ENCODE results near the gene PYGM.

PYGM gene

DNA sequence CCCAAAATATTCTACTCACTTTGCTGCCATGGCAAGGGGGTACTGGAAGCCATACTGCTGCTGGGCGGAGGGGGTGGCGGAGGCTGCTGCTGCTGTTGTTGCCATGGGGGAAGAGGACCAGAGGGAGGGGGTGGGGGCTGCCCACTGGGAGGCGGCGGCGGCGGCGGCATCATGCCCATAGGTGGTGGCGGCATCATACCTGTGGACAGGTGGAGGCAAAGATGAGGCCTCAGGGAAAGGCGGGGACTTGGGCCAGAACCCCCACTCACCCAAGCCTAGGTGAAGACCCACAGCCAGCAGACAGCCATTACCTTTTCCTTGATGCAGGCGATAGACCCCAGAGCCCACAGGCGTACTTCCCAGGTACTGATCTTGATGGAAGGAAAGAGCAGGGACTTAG, 7.1 kb upstream of the PYGM start:
- no peak for DNase-seq

DNA sequence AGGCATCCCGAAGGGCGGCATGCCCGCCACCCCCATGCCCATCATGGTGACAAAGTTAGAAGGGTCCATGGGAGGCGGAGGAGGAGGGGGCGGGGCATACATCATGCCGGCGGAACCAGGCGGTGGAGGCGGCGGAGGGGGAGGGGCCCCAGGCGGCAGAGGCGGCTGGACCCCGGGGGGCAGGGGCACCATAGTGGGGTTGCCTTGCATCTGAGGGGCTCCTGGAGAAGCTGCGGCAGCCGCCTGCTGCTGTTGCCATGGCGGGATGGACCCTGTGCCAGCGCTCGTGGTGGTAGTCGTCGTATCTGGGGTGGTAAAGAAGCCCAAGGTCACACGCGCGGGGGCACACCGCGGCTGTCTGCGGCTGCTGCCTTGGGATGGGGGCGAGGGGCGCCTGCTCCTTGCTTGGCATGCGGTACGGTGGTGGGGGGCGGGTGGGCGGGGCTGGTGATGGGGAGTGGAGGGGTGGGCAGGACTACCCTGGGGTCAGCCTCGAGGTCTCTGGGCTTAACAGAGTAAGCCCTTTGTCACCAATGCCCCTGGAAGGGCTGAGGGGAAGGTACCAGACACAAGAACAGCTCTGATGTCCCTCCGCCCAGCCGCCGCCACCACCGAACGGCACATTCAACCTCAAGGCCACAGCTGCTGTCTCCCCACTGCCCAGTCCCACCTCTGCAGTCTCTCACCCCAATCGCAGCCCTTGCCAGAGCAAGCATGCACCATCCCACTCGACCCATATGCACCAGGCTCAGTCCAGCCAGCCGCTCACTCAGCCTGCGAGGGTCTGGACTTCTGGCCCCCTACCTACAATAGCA, 6.3 kb upstream of the PYGM start:
- no peak for DNase-seq

DNA sequence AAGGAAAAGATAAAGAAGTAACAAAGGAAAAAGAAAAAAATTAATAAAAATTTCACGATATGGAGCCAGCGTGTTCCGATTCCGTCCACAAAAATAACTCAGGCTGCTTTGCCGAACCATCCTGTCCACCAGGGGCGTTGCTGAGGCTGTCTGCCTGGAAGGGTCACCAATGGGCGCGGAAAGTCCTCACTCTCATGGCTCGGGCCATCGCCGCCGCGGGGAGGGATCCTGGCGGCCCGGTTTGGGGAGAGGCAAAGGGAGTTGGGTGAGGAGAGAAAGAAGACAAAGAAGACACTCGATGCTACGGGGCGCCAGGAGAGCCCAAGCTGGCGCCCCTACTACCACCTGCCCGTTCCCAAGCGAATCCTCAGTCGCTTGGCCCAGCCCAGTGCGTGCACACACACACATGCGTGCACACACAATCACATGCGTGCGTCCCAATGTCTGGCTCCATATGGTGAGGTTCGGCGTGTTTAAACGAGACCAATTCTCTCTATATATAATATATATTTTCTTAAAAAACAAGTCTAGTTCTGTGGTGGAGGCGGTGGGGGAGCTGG, 5.6 kb upstream of the PYGM start:
- no peak for DNase-seq

DNA sequence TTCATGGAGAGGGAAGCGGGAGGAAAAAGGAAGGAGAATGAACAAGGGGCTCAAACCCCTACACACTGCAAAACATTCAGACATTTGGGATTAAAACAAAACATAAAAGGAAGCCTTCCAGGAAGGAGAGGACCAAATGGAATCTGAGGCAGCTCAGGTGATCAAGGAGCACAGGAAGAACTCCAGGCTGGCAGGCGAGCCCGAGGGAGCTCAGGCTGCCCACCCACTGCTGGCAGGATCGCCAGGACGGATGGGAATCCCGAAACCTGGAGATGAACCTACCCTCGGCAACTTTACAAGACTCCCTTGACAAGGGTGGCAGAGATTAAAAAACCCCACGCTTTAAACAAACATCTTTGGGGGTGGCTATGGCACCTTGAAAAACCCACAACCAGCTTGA, 5.0 kb upstream of the PYGM start:
- no peak for DNase-seq

DNA sequence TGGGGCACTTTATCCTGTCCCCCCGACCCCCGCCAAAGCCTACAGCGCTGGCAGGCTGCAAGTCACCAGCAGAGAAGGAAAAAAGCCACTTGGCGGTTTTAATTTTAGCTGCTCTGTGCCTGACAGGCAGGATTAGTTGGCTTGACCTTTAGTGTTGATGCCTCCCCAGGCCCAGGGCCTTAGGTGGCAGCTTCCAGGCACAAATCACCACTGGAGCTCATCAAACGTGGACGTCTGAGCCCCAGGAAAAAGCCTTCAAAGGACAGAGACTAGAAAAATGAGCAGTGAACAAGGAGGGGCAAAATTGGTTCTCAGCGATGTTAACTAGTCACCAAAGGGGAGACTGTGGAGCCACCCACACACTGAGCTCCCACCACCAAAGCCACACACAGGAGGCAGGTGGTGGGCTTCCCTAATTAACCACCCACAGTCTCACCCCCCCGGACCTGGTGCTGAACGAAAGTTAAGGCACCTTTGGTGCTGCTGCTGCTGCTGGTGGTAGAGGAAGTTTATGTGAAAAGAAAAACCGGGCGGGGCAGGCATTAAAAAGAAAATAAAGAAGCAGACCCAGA, 4.4 kb upstream of the PYGM start:
- peak; percentile 32 to 56 for DNase-seq

DNA sequence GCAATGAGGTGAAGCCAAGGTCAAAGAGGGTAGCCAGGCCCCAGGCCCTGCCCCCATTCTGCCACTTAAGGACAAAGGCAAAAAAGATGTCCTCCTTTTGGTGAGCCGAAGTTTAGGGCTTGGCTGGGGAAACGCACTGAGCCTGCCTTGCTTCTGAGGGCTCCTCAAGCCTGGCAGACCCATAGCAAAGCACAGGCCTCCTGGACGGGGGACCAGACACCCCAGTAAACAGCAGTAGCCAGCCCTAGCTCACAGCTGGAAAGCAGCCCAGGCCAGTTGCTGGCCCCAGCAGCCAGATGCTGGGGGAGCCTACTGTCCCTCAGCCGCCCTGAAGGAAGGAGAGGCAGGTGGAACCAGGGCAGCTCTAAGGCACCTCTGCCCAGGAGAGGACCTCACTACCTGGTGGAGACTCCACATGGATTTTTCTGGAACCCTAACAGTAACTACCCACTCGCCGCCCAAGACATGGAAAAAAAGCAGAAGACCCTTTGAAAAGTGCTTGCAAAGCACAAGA, 3.8 kb upstream of the PYGM start:
- DNase-seq, result no peak

DNA sequence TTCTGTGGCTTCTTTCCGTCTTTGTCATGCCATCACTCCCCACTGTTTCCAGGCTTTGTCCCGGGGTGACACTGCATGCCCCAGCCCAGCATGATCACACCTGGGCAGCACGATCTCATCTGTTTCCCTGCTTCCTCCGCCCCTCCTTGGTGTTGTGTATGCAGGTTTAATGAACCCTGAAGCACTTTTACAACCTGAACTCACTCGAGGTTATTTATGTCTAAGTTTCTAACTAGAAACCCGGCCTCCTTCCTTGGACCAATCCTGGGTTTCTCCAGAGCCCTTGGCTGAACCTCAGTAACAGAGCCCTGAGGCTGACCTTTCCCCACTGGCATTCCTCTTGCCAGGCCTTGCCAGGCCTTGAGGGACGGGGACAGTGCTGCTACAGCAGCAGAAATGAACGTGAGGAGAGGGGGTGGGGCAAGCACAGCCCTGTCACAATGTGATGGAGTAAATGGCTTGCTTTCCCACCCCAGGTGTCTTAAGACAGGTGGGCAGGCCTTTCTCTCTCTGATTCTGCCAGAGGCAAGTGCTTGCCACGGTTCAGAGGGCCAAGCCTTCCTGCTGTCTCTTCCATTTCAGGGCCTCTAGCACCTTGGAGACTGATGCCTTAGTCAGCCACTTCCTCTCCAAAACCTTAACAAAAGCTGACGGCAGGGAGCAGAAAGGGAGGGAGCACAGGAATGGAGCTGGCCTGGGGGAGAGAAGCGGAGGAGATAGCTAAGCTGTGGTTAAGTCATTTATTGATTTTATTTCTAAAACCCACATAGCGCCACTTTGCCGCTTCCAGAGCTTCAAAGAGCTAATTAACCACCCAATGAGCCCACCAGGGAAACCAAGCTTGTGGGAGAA, 3.1 kb upstream of the PYGM start:
- DNase-seq, result no peak

DNA sequence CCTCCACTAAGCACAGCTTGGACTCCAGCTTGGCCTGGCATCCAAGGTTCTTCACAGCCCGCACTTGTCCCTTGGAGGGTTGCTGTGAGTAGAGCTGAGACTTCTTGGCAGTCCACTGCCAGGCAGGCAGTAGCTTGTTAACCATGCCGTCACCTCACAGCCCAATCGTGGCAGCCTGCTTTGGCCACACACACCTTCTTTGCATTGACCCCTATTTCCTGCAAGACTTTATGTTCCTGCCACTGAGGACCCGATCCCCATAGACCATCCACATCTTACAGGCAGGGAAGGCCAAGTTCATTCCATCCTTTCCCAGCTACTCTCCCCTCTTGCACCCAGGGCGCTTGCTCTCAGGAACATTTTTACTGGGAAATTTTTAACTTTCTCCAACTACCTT, 2.5 kb upstream of the PYGM start:
- DNase-seq, result peak in 1 of 2 donors; percentile 24

DNA sequence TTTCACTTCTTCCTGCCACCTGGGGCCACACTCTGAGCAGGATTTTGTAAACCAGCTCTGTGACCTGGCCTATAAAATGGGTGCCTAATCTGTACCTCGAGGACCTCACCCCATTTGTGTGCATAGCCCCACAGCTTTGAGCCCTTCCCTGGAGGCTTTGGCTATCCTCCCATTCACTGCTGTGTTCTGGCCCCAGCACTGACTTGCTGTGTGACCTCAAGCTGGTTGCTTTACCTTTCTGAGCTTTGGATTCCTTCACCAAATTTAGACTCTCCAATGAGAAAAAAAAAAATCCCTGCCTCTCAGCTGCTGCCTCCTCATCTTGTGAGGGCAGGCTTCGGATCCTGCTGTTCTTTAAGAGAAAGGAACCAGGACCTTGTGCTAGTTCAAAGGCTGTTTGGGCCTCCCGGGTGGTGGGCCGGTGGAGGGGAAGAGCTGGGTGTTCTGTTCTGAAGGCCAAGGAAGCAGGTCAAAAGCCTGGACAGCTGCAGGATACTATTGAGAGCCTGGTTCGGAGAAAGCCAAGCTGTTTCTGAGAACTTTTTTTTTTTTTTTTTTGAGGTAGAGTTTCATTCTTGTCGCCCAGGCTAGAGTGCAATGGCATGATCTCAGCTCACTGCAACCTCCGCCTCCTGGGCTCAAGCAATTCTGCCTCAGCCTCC, 1.1 kb upstream of the PYGM start:
- DNase-seq, result no peak

DNA sequence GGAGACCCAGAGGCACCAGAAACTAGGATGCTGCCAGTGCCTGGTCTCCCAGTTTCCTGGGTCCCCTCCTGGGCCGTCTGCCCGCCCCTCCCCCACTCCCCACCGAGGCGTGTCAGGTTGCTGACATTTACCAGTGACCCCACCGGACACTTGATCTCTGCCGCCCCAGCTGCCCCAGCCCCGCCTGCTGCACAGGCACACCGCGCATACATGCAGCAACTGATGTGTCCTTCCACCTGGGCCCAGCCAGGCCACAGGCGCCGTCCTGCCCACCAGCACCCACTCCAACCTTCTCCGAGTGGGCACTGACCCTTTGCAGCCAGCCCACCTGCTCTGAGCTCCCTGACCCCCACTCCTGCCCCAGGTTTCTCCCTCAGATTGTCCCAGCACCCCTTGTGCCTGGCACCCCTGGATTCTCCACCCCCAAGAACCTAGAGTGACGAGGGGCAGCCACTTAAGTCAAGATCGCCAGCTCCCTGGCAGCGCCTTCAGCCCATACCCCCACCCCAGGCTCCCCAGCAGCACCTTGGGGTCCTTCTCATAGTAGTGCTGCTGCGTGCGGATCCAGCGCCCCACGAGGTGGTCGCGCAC, 548 bp downstream of the PYGM start:
- no peak for DNase-seq

DNA sequence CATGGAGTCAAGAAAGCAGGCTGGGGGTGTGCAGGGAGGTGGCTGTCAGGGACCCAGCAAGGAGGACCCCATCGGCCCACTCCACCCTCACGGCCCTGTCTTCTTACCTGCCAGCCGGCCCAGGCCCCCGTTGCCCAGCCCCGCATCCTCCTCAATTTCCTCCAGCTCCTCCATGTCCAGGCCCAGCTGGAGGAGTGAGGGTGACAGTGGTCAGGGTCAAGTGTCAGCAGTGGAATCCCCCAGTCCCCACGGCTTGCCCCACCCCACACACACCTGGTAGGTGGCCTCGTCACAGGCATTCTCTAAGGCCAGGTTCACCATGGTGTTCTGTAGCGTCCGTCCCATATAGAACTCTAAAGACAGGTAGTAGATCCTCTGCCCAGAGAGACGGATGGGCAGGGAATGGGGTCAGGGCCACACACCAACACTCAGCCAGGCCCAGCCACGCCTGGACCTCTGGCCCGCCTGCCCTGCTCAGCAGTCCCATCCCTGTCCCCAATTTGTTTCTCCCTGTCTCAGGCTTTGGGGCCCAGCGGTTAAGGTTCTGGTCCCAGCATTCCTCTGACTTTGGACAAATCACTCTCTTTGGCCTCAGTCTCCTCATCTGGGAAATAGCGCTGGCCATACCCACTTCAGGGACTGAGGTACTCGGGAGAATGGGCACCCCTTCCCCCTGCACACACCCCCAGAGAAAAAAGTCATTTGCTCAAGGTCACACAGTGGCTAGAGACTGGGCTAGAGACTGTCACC, 1.3 kb downstream of the PYGM start:
- DNase-seq, result no peak

DNA sequence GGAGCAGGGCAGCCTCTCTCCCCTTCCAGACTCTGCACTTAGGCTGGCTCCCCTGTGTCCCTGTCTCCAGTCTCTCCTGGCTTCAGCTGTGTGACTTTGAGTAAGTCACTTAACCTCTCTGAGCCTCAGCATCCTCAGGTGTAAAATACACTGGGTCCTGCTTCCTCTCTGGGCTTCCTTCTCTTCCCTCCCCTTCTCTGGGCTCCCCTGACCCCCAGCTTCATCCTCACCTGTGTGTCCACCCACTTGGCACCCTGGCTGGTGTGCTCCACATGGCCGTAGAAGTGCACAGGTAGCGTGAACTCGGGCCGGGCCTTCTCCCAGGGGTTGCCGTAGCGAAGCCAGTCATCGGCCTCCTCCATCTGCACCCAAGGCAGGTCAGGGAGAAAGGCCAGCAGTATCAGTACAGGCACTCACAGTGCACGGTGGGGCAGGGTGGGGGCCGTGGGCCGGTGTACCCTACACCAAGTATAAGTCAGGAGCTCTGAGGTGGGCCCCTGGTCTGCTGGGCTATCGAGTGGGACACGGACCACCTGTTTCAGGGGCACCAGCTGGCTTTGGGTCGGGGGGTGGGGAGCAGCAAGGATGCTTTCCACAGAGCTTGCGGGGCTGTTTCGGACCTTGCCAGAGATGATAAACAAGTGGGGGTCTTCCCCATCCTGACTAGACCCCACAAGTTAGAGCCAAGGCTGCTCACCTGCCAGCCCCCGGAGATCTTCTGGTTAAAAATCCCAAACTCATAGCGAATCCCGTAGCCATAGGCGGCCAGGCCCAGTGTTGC, 2.0 kb downstream of the PYGM start:
- DNase-seq, result no peak

DNA sequence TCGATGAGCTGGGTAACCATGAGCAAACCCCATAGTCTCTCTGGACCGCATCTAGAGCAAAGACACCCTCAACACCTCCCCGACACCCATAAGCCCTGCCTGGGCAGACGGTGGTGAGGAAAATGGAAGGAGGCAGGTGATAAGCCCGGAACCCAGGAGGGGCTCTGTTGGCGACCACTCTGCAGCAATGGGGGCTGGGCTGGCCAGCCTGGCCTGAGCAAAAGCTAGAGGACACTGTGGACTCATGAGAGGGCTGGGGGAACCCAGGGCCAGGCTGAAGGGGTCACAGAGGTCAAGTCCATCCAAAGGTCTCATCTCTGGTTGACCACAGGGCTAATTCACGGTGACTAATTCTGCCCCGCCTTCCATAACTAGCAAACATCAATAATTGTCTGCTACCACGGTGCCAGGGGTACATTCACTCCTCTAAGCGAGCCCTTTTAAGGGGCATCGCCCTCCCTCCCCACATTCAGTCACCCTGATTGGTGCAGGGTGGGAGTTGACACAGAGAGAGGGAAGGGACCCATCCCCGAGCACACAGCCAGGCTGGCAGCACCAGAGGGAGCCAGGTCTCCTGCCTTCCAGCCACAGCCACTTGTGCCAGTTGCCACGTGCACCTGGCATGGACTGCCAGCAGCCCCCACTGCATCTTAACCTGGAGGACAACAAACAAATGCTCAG, 4.0 kb downstream of the PYGM start:
- no peak for DNase-seq

DNA sequence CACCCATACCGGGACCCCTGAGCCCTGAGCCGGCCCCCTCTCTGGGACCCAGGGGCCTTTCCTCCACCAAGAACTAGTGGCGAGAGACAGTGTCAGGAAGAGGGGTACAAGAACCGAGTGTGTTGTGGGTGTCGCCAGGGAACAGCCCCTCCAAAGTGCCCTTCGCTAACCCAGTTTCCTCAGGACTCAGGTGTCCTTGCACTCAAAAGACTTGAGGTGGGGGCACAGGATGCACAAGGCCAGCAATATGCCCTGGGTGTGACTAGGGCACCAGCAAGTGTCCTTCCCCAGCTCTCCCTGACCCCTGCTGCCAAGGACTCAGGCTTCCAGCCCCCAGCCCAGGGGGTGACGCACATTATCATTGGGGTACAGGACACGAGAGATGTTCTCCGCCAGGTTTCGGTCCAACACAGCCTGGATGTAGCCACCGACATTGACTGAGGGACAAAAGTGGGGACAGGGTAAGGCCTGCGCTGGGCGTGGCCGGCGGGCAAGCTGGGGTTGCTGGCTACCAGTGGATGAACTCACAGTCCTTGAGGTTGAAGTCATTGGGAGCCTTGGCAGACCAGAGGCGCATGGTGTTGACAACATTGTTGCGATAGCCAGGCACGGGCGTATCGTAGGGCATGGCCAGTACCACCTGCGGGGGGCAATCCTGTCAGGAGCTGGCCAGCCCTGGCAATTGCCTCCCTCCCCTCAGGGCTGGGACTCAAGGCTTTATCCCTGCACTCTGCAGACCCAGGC, 4.7 kb downstream of the PYGM start:
- DNase-seq, result no peak

DNA sequence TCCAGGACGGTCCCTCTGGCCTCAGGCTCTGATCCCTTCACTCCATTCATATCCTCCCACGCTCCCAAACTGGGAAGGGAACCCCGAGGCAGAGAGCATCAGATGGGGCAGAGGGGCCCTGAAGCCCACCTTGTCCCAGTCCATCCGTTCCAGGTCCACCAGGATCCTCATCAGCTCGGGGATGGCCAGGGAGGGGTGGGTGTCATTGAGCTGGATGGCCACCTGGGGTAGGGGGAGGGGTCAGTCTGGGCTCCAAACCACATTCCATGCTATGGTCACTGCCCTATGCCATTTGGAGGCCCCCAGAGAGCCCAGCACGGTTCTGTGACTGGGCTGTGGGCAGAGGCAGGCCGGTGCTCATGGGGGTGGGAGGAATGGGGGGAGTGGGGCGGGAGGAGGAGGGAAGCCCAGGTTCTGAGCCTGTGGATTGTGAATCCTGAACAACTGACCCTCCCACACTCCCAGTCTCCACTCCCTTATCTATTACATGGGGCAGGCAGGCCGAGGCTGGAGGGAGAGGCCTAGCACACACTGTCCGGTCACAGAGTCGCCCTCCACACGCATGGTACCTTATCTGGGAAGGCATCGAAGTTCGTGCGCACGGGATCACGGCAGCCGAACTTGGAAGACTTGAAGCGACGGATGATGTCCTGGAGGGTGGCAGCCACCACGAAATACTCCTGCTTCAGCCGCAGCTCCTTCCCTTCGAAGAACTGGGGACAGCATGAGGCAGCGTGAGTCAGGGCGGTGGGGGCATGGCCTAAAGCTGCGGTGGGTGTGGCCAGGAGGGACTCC, 5.5 kb downstream of the PYGM start:
- no peak for DNase-seq

DNA sequence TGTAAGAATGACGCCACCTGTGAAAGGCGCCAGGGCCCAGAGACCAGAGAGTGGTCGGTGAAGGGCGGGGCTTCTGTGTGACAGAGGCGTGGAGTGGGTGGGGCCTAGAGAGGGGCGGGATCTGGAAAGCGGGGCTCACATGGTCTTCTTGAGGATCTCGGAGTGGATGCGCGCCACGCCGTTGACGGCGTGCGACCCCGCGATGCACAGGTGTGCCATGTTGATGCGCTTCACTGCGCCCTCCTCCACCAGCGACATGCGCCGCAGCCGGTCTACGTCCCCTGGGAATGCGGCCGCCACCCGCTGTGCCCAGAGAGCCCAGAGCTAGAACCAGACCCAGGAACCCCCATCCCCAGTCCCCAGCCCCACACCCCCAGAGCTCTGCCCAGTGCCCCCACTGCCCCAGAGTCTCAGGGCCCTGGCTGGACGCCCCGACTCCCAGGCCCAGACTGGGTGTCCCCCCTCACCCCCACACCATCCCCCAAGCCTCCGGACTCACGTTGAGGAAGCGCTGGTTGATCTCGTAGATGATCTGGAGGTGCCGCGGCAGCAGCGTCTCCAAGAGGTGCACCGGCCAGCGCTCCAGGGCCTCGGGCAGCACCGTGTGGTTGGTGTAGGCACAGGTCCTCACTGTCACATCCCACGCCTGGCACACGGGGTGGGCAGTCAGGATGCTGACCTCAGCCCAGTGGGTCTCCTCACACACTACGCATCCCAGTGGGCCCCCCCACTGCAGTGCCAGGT, 6.2 kb downstream of the PYGM start:
- no peak for DNase-seq

DNA sequence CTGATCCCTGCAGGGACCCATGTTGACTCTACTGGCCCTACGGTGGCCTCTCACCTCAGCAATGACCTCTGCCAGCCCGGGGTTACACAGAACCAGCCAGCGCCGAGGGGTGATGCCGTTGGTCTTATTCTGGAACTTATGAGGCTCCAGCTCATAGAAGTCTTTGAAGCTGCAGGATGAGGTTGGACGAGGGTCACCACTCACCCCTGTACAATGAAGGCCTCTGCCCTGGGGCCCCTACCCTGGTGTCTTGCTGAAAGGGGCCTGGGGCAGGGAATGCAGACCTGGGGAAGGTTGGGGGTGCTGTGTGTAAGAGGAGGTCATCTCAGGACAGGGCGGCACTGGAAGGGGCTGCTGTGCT, 6.8 kb downstream of the PYGM start:
- DNase-seq, result no peak
